Measurements from ENCODE around the gene TAS2R40.
A peak's percentile ranks its signal among the peaks of the same experiment; 100 is the strongest.
"Not testable (repeated sequence)": the region's sequence is repeated elsewhere in the genome, so short reads cannot be mapped to it uniquely, and the experiment has no call there.

The TAS2R40 gene

DNA sequence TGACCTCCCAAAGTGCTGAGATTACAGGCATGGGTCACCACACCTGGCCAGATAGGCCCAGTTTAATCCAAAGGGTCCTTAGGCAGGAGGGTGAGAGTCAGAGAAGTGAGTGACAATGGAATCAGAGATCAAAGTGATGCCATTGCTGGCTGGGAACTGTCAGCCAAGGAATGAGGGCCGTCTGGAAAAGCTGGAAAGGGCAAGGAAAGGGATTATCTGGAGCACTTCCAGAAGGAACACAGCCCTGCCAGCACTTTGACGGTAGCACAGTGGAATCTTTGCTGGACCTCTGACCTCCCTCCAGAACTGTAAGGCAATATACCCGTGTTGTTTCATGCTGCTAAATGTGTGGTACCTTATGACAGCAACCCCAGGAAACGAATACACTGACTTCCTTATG is 11.3 kb upstream of the TAS2R40 start:
- Histone ChIP-seq H3K4me3 (replicated peaks; ENCODE audit: insufficient read depth, low read length) (no peak overlapping the region), H3K27me3 (ENCODE audit: insufficient read depth, poor library complexity, severe bottlenecking) (no peaks in the 10 kb centered on the region), H3K27ac (replicated peaks) (no peak overlapping the region)
- no peak for TF ChIP-seq POLR2AphosphoS5 (IDR thresholded peaks at IDR 0.05; ENCODE audit: low read depth)
- no peak for DNase-seq (ENCODE audit: low read depth in 1 of 2, low spot score in 1 of 2)

GRCh38 chr7:143213478-143213877 is 8.4 kb upstream of the TAS2R40 start:
- not testable (repeated sequence) for H3K27ac ChIP-seq (replicated peaks); DNase-seq (ENCODE audit: low read depth in 1 of 2, low spot score in 1 of 2); H3K4me3 ChIP-seq (replicated peaks; ENCODE audit: insufficient read depth, low read length); H3K27me3 ChIP-seq (ENCODE audit: insufficient read depth, poor library complexity, severe bottlenecking)

DNA sequence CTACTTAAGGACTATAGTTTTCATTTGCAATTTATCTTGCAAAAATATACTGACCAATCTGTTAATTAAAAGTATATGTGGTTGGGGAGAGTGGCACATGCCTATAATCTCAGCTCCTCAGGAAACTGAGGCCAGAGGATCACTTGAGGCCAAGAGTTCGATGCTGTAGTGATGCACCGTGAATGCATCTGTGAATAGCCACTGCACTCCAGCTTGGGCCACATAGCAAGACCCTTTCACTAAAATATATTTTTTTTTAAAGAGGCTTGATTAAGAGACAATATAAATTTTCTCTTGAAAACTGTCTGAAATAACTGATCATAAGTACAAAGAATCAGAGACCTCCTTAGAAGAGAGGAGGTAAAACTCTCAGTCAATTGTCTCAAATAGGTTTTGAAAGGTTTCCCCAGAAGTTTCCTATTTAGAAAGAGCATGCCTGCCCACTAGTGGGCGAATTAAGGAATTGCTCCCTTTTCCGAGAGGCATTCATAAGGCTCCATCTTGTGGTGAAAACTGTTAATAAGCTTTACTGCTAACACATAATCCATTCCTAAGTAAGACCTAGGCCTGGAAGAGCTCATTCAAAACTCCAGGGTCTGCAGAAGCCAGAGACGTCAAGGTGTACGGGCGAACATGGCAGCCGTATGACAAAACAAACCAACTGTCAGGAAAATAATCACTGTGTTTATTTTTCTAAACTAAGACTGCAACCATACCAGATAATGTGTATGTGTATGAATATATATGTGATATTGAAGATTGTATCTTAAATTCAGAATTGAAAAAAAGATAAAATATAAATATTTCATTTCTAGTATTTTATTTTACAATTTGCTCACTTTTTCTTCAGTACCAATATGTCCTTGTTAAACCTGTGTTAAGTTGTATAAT is 6.8 kb upstream of the TAS2R40 start:
- no peak for TF ChIP-seq GABPA (IDR thresholded peaks at IDR 0.05; ENCODE audit: low read depth)
- TF ChIP-seq, protein P1, sequence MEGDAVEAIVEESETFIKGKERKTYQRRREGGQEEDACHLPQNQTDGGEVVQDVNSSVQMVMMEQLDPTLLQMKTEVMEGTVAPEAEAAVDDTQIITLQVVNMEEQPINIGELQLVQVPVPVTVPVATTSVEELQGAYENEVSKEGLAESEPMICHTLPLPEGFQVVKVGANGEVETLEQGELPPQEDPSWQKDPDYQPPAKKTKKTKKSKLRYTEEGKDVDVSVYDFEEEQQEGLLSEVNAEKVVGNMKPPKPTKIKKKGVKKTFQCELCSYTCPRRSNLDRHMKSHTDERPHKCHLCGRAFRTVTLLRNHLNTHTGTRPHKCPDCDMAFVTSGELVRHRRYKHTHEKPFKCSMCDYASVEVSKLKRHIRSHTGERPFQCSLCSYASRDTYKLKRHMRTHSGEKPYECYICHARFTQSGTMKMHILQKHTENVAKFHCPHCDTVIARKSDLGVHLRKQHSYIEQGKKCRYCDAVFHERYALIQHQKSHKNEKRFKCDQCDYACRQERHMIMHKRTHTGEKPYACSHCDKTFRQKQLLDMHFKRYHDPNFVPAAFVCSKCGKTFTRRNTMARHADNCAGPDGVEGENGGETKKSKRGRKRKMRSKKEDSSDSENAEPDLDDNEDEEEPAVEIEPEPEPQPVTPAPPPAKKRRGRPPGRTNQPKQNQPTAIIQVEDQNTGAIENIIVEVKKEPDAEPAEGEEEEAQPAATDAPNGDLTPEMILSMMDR (IDR thresholded peaks at IDR 0.05; ENCODE audit: insufficient read depth, low read length), result peak; percentile 99
- DNase-seq (ENCODE audit: low read depth in 1 of 2, low spot score in 1 of 2), result peak; percentile 63 to 76
- Histone ChIP-seq H3K27me3 (ENCODE audit: insufficient read depth, poor library complexity, severe bottlenecking) (no peaks in the 10 kb centered on the region), H3K27ac (replicated peaks) (no peak overlapping the region), H3K4me3 (replicated peaks; ENCODE audit: insufficient read depth, low read length) (no peak overlapping the region)

DNA sequence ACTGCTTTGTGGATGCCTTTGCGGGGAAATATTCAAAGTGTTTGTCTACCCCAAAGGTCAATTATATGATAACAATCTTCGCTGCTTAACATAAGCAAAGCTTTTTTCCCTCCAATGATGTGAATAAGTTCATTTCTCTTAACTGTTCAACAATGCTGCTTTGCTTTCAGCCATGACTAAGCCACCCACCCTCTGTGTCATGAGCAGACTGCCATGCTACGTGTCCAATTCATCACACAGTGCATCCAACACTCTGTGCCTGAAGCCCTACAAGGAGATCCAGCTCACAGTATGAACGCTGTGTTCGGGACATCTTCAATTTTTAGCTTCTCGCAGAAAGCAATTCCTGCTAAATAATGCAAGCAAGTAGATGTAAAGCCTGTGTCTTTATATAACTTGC is 5.7 kb upstream of the TAS2R40 start:
- H3K4me3 ChIP-seq (replicated peaks; ENCODE audit: insufficient read depth, low read length), result no peak overlapping the region
- no peaks in the 10 kb centered on the region for H3K27me3 ChIP-seq (ENCODE audit: insufficient read depth, poor library complexity, severe bottlenecking)
- no peak overlapping the region for H3K27ac ChIP-seq (replicated peaks)
- no peak for DNase-seq (ENCODE audit: low read depth in 1 of 2, low spot score in 1 of 2)
- no peak for TF ChIP-seq POLR2AphosphoS5 (IDR thresholded peaks at IDR 0.05; ENCODE audit: low read depth)
- TF ChIP-seq SPI1 (IDR thresholded peaks at IDR 0.05; ENCODE audit: borderline replicate concordance, low read depth), result no peak
- no peak for TF ChIP-seq GABPA (IDR thresholded peaks at IDR 0.05; ENCODE audit: low read depth)
- TF ChIP-seq, protein P2, sequence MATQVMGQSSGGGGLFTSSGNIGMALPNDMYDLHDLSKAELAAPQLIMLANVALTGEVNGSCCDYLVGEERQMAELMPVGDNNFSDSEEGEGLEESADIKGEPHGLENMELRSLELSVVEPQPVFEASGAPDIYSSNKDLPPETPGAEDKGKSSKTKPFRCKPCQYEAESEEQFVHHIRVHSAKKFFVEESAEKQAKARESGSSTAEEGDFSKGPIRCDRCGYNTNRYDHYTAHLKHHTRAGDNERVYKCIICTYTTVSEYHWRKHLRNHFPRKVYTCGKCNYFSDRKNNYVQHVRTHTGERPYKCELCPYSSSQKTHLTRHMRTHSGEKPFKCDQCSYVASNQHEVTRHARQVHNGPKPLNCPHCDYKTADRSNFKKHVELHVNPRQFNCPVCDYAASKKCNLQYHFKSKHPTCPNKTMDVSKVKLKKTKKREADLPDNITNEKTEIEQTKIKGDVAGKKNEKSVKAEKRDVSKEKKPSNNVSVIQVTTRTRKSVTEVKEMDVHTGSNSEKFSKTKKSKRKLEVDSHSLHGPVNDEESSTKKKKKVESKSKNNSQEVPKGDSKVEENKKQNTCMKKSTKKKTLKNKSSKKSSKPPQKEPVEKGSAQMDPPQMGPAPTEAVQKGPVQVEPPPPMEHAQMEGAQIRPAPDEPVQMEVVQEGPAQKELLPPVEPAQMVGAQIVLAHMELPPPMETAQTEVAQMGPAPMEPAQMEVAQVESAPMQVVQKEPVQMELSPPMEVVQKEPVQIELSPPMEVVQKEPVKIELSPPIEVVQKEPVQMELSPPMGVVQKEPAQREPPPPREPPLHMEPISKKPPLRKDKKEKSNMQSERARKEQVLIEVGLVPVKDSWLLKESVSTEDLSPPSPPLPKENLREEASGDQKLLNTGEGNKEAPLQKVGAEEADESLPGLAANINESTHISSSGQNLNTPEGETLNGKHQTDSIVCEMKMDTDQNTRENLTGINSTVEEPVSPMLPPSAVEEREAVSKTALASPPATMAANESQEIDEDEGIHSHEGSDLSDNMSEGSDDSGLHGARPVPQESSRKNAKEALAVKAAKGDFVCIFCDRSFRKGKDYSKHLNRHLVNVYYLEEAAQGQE (IDR thresholded peaks at IDR 0.05; ENCODE audit: insufficient replicate concordance, low read depth), result no peak
- TF ChIP-seq, protein P1 (IDR thresholded peaks at IDR 0.05; ENCODE audit: insufficient read depth, low read length), result no peak

GRCh38 chr7:143216686-143217085 is 5.2 kb upstream of the TAS2R40 start:
- no peak for DNase-seq (ENCODE audit: low read depth in 1 of 2, low spot score in 1 of 2)
- TF ChIP-seq SPI1 (IDR thresholded peaks at IDR 0.05; ENCODE audit: borderline replicate concordance, low read depth) (no peak), POLR2AphosphoS5 (IDR thresholded peaks at IDR 0.05; ENCODE audit: low read depth) (no peak), GABPA (IDR thresholded peaks at IDR 0.05; ENCODE audit: low read depth) (no peak)
- TF ChIP-seq, protein P2 (IDR thresholded peaks at IDR 0.05; ENCODE audit: insufficient replicate concordance, low read depth), result no peak
- TF ChIP-seq, protein P1 (IDR thresholded peaks at IDR 0.05; ENCODE audit: insufficient read depth, low read length), result no peak
- Histone ChIP-seq H3K4me3 (replicated peaks; ENCODE audit: insufficient read depth, low read length) (no peak overlapping the region), H3K27ac (replicated peaks) (no peak overlapping the region), H3K27me3 (ENCODE audit: insufficient read depth, poor library complexity, severe bottlenecking) (no peaks in the 10 kb centered on the region)
